ENCODE results near the gene GTPBP1. TPM values are rescaled to one million over a fixed set of nuclear protein-coding genes. Genes with fewer than 3 reads are reported as not detected.

Gene GTPBP1
- total RNA-seq, 1 donor from 2014 or later = 30.6 TPM

GRCh38 chr22:38735465-38736256, 29.9 kb downstream of the GTPBP1 start:
- intact Hi-C loops (cut with DNase I) = no loop called here
- ATAC-seq (ENCODE audit: poor library complexity) (no peak), DNase-seq (peak; percentile 35)

GRCh38 chr22:38736257-38736570, 30.5 kb downstream of the GTPBP1 start:
- DNase-seq (peak; percentile 28), ATAC-seq (ENCODE audit: poor library complexity) (no peak)
- intact Hi-C loops (cut with DNase I) = no loop called here

- DNase-seq (peak; percentile 20), ATAC-seq (ENCODE audit: poor library complexity) (no peak)
- intact Hi-C loops (cut with DNase I) = no loop called here
These were observed 31.7 kb downstream of the GTPBP1 start for GRCh38 chr22:38737302-38738060.

GRCh38 chr22:38738475-38739070, 32.8 kb downstream of the GTPBP1 start:
- intact Hi-C loops (cut with DNase I) = no loop called here
- ATAC-seq (ENCODE audit: poor library complexity) = no peak
- DNase-seq = peak; percentile 29

- intact Hi-C loops (cut with DNase I) = no loop called here
- ATAC-seq (ENCODE audit: poor library complexity) = peak; percentile 78
- DNase-seq = peak; percentile 76
These were observed 33.7 kb downstream of the GTPBP1 start for GRCh38 chr22:38739300-38740055.

GRCh38 chr22:38740116-38740723, 34.5 kb downstream of the GTPBP1 start:
- DNase-seq = no peak
- intact Hi-C loops (cut with DNase I) = no loop called here

GRCh38 chr22:38740754-38741153, 35.0 kb downstream of the GTPBP1 start:
- no peak for DNase-seq
- ATAC-seq (ENCODE audit: poor library complexity) = no peak
- intact Hi-C loops (cut with DNase I) = no loop called here

More at GRCh38 chr22:38740116-38740723, 34.5 kb downstream of the GTPBP1 start:
- no peak for ATAC-seq (ENCODE audit: poor library complexity)

GRCh38 chr22:38741166-38741565, 35.4 kb downstream of the GTPBP1 start:
- no peak for DNase-seq
- intact Hi-C loops (cut with DNase I) = no loop called here
- ATAC-seq (ENCODE audit: poor library complexity) = no peak

- DNase-seq (no peak), ATAC-seq (ENCODE audit: poor library complexity) (no peak)
- intact Hi-C loops (cut with DNase I) = no loop called here
These were observed 35.8 kb downstream of the GTPBP1 start for GRCh38 chr22:38741576-38741975.

- DNase-seq (no peak), ATAC-seq (ENCODE audit: poor library complexity) (no peak)
- intact Hi-C loops (cut with DNase I) = no loop called here
These were observed 36.6 kb downstream of the GTPBP1 start for GRCh38 chr22:38742176-38742942.

GRCh38 chr22:38744981-38745380, 39.2 kb downstream of the GTPBP1 start:
- intact Hi-C loops (cut with DNase I) = no loop called here
- ATAC-seq (ENCODE audit: poor library complexity) = no peak
- no peak for DNase-seq

- DNase-seq (no peak), ATAC-seq (ENCODE audit: poor library complexity) (no peak)
- intact Hi-C loops (cut with DNase I) = no loop called here
These were observed 40.1 kb downstream of the GTPBP1 start for GRCh38 chr22:38745676-38746460.

- DNase-seq (no peak), ATAC-seq (ENCODE audit: poor library complexity) (no peak)
- intact Hi-C loops (cut with DNase I) = no loop called here
These were observed 42.9 kb downstream of the GTPBP1 start for GRCh38 chr22:38748487-38749136.

GRCh38 chr22:38750104-38750503, 44.4 kb downstream of the GTPBP1 start:
- intact Hi-C loops (cut with DNase I) = no loop called here
- DNase-seq (no peak), ATAC-seq (ENCODE audit: poor library complexity) (no peak)

GRCh38 chr22:38750638-38751037, 44.9 kb downstream of the GTPBP1 start:
- no peak for DNase-seq
- intact Hi-C loops (cut with DNase I) = no loop called here
- ATAC-seq (ENCODE audit: poor library complexity) = no peak

GRCh38 chr22:38751066-38751421, 45.3 kb downstream of the GTPBP1 start:
- ATAC-seq (ENCODE audit: poor library complexity) (no peak), DNase-seq (no peak)
- intact Hi-C loops (cut with DNase I) = no loop called here

Measured in Right ventricle myocardium superior (tissue), 1 donor.